ENCODE measurements around the gene SGK1. TPM values are rescaled to one million over a fixed set of nuclear protein-coding genes. Genes with fewer than 3 reads are reported as not detected.
"Not testable (repeated sequence)": the region's sequence is repeated elsewhere in the genome, so short reads cannot be mapped to it uniquely, and the experiment has no call there.

SGK1 gene
- total RNA-seq, 4 donors from 2014 or later: 15.1 to 38.2 (median 25.5) TPM

- no peaks in the 10 kb centered on the region for H3K36me3 ChIP-seq
- H3K27me3 ChIP-seq: no peaks in the 10 kb centered on the region
- H3K4me3 ChIP-seq: no peak overlapping the region
- TF ChIP-seq CTCF (IDR thresholded peaks at IDR 0.05): no peak
- no peak for TF ChIP-seq EP300 (IDR thresholded peaks at IDR 0.05)
- TF ChIP-seq POLR2A (IDR thresholded peaks at IDR 0.05): no peak
- TF ChIP-seq POLR2AphosphoS5 (IDR thresholded peaks at IDR 0.05): no peak
- ATAC-seq: no peak
- H3K27ac ChIP-seq: no peak overlapping the region
- H3K9me3 ChIP-seq: no peaks in the 10 kb centered on the region
- WGBS, 2 donors (ENCODE audit: low coverage in 1 of 2): 73 to 76% methylated on average over 2 to 3 of the region's 3 CpGs
- H3K4me1 ChIP-seq: no peaks in the 10 kb centered on the region
Observed at GRCh38 chr6:134257516-134257915, 60.4 kb downstream of the SGK1 start.

- no peak overlapping the region for H3K27ac ChIP-seq
- no peaks in the 10 kb centered on the region for H3K27me3 ChIP-seq
- TF ChIP-seq CTCF (IDR thresholded peaks at IDR 0.05) (no peak), POLR2AphosphoS5 (IDR thresholded peaks at IDR 0.05) (no peak), EP300 (IDR thresholded peaks at IDR 0.05) (no peak), POLR2A (IDR thresholded peaks at IDR 0.05) (no peak)
- H3K9me3 ChIP-seq: no peaks in the 10 kb centered on the region
- 94% methylated on average over 6 of the region's 8 CpGs; no CpG with 5 or more reads in 1 of the 2 donors for WGBS, 2 donors (ENCODE audit: low coverage in 1 of 2)
- no peaks in the 10 kb centered on the region for H3K4me1 ChIP-seq
- H3K4me3 ChIP-seq: no peak overlapping the region
- no peaks in the 10 kb centered on the region for H3K36me3 ChIP-seq
- no peak for ATAC-seq
Observed at GRCh38 chr6:134256862-134257261, 61.0 kb downstream of the SGK1 start.

GRCh38 chr6:134255280-134255679 lies 62.6 kb downstream of the SGK1 start:
- ATAC-seq, H3K9me3 ChIP-seq, H3K27me3 ChIP-seq: not testable (repeated sequence)

GRCh38 chr6:134254118-134254517 lies 63.8 kb downstream of the SGK1 start:
- Histone ChIP-seq H3K4me3 (no peak overlapping the region), H3K4me1 (no peaks in the 10 kb centered on the region), H3K27me3 (no peaks in the 10 kb centered on the region), H3K36me3 (no peaks in the 10 kb centered on the region), H3K9me3 (no peaks in the 10 kb centered on the region), H3K27ac (no peak overlapping the region)
- TF ChIP-seq POLR2AphosphoS5 (IDR thresholded peaks at IDR 0.05): no peak
- TF ChIP-seq CTCF (IDR thresholded peaks at IDR 0.05): no peak
- TF ChIP-seq POLR2A (IDR thresholded peaks at IDR 0.05): no peak
- no peak for TF ChIP-seq EP300 (IDR thresholded peaks at IDR 0.05)
- ATAC-seq: no peak
- 90 to 96% methylated on average over 4 of the region's 4 CpGs for WGBS, 2 donors (ENCODE audit: low coverage in 1 of 2)

More at GRCh38 chr6:134255280-134255679, 62.6 kb downstream of the SGK1 start:
- H3K27ac ChIP-seq, H3K36me3 ChIP-seq, H3K4me3 ChIP-seq, H3K4me1 ChIP-seq: not testable (repeated sequence)
- 100% methylated on average over 1 of the region's 2 CpGs; no CpG with 5 or more reads in 1 of the 2 donors for WGBS, 2 donors (ENCODE audit: low coverage in 1 of 2)

- Histone ChIP-seq H3K36me3 (no peaks in the 10 kb centered on the region), H3K9me3 (no peaks in the 10 kb centered on the region), H3K4me1 (no peaks in the 10 kb centered on the region), H3K27ac (no peak overlapping the region), H3K27me3 (no peaks in the 10 kb centered on the region), H3K4me3 (no peak overlapping the region)
- TF ChIP-seq EP300 (IDR thresholded peaks at IDR 0.05) (no peak), CTCF (IDR thresholded peaks at IDR 0.05) (no peak), POLR2AphosphoS5 (IDR thresholded peaks at IDR 0.05) (no peak), POLR2A (IDR thresholded peaks at IDR 0.05) (no peak)
- no peak for ATAC-seq
- WGBS, 2 donors (ENCODE audit: low coverage in 1 of 2): 74 to 77% methylated on average over 4 to 7 of the region's 7 CpGs
Observed at GRCh38 chr6:134253681-134254080, 64.2 kb downstream of the SGK1 start.
